OCI-LY3 (cell line): Measurements from ENCODE around the gene MRPL20.
A peak's percentile ranks its signal among the peaks of the same experiment; 100 is the strongest.
"Not testable (repeated sequence)": the region's sequence is repeated elsewhere in the genome, so short reads cannot be mapped to it uniquely, and the experiment has no call there.

Experiments
- H2AFZ ChIP-seq: fragments of 200-600, 300-600 bp; shearing (Covaris generic); 2 replicates; pipeline ENCODE4 v1.6.0; 2014; ENCODE audit warnings: antibody characterized with exemption, low read depth, low read length
- H3K27ac ChIP-seq: fragments of 200-600, 300-600 bp; sonication (generic); 2 replicates; pipeline ENCODE4 v1.5.1; 2014; ENCODE audit warnings: mild to moderate bottlenecking, low read length, moderate library complexity, mixed read lengths
- H3K27me3 ChIP-seq: fragments of 200-600, 300-600 bp; sonication (generic); 2 replicates; pipeline ENCODE4 v1.6.1; 2014; ENCODE audit warnings: low read depth, low read length, mixed read lengths
- H3K36me3 ChIP-seq: fragments of 200-600, 300-600 bp; sonication (generic); replicated peaks from 2 replicates; pipeline ENCODE3; 2014; ENCODE audit warnings: low read depth, low read length, mixed read lengths
- H3K4me1 ChIP-seq: fragments of 300-600, 200-600 bp; sonication (generic); 2 replicates; pipeline ENCODE4 v1.6.1; 2014; ENCODE audit warnings: low read length, mixed read lengths
- H3K4me2 ChIP-seq: fragments of 200-600, 300-600 bp; sonication (generic); 2 replicates; pipeline ENCODE4 v1.6.1; 2014; ENCODE audit warnings: low read length, mixed read lengths
- H3K4me3 ChIP-seq: fragments of 300-600, 200-600 bp; sonication (generic); 2 replicates; pipeline ENCODE4 v1.5.1; 2014; ENCODE audit warnings: antibody characterized with exemption, mild to moderate bottlenecking, low read length, moderate library complexity
- H3K79me2 ChIP-seq: fragments of 300-600, 200-600 bp; shearing (Covaris generic); 2 replicates; pipeline ENCODE4 v1.6.1; 2014; ENCODE audit warnings: mild to moderate bottlenecking, low read length, mixed read lengths
- H3K9ac ChIP-seq: fragments of 300-600, 200-600 bp; shearing (Covaris generic); 2 replicates; pipeline ENCODE4 v1.6.0; 2014; ENCODE audit warnings: mild to moderate bottlenecking, low read length, moderate library complexity
- H3K9me3 ChIP-seq: fragments of 200-600, 300-600 bp; shearing (Covaris generic); 2 replicates; pipeline ENCODE4 v1.6.1; 2014; ENCODE audit warnings: low read length, mixed read lengths; ENCODE audit not compliant: insufficient read depth
- H4K20me1 ChIP-seq: fragments of 200-600, 300-600 bp; sonication (generic); 2 replicates; pipeline ENCODE4 v1.6.1; 2016; ENCODE audit warnings: low read length, mixed read lengths; ENCODE audit not compliant: insufficient read depth
- EZH2phosphoT487 ChIP-seq: fragments of 200-600 bp; shearing (Covaris generic); IDR thresholded peaks from 2 replicates; pipeline ENCODE4 v1.6.1; 2018; ENCODE audit warnings: antibody characterized with exemption, mixed run types, low read depth
- TF ChIP-seq, protein P1 (sequence below): fragments of 200-600, 300-600 bp; sonication (generic); IDR thresholded peaks from 2 replicates; pipeline ENCODE4 v1.5.1; 2014; ENCODE audit warnings: antibody characterized with exemption, low read length, low read depth

Gene MRPL20

DNA sequence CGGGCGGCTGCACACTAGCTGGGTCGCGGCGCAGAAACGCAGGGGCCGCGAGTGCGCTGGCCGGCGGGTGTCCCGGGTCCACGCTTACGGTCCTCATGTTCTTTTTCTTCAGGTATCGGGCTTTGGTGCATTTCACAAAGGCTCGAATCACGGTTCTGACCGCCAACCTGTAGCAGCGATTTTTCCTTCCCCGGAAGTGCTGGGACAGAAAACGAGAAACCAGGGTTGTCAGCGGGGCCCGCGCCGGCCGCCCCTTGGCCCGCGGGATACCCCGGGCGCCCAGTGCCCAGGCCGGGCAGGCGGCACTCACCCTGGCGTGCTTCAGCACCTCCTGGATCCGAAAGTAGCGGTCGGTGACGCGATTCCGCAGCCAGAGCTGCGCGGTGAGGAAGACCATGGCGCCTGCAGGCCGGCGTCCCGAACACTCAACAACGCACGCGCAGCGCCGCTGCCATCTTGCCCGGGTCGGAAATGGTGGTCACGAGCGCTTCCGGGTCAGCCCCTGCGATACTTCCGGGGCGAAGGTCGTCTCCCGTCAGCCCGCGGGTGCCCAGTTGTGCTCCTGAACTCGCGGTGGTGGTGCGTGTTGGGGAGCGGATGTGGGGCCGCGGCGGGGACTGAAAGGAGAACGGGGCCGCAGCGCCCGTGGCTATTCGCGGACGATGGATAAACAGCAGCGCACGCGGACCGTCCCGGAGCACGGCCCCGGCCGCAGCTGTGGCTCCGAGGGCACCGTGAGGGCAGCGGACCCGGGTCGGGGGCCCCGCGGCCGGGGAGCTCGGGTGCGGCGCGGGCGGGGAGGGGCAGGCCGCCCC lies at the start of gene MRPL20:
MRPL20 (minus strand) TSS at position 473 of the 815 bp plus-strand sequence; CDS start at position 397, 76 bp downstream.
- TF ChIP-seq, protein P1, sequence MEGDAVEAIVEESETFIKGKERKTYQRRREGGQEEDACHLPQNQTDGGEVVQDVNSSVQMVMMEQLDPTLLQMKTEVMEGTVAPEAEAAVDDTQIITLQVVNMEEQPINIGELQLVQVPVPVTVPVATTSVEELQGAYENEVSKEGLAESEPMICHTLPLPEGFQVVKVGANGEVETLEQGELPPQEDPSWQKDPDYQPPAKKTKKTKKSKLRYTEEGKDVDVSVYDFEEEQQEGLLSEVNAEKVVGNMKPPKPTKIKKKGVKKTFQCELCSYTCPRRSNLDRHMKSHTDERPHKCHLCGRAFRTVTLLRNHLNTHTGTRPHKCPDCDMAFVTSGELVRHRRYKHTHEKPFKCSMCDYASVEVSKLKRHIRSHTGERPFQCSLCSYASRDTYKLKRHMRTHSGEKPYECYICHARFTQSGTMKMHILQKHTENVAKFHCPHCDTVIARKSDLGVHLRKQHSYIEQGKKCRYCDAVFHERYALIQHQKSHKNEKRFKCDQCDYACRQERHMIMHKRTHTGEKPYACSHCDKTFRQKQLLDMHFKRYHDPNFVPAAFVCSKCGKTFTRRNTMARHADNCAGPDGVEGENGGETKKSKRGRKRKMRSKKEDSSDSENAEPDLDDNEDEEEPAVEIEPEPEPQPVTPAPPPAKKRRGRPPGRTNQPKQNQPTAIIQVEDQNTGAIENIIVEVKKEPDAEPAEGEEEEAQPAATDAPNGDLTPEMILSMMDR = no peak
- TF ChIP-seq EZH2phosphoT487 = no peak
- H3K4me3 ChIP-seq = peak within 1 kb of the TSS; percentile 82
- H3K27me3 ChIP-seq = no peaks in the 10 kb centered on the region
- H3K79me2 ChIP-seq = peaks cover 65% of the 10 kb centered on the region
- H3K36me3 ChIP-seq = peaks cover 40% of the 10 kb centered on the region
- no peaks in the 10 kb centered on the region for H3K9me3 ChIP-seq
- peak within 1 kb of the TSS; percentile 90 for H3K4me2 ChIP-seq
- H2AFZ ChIP-seq = no peak within 1 kb of the TSS
- peak within 1 kb of the TSS; percentile 85 for H3K9ac ChIP-seq
- peak within 1 kb of the TSS; percentile 71 for H3K27ac ChIP-seq
- H4K20me1 ChIP-seq = no peaks in the 10 kb centered on the region
- peaks cover 16% of the 10 kb centered on the region for H3K4me1 ChIP-seq

DNA sequence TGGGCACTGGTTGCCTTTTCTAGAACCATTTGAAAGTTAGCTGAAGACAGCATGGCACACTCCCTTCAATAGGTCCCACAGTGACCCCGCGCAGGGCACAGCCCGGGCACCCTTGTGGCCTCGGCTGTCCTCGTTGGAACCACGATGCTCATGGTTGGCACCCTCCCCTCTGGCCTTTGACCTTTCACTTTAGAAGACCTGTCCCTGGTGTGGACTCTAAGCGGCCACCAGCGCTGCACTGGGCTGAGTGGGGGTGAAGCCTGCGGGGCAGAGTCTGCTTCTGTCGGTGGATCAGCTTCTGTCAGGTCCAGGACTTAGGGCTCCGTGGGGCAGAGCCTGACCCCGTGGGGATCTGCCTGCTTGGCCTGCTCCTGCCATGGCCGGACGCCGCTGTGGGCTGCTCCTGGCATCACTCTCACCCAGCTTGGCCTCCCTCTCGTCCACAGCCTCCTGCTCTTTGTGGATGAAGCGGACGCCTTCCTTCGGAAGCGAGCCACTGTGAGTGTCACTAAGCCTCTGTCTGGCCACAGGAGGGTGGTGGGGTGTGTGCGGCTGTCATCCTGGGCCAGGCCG lies 49.7 kb upstream of the MRPL20 start:
- not testable (repeated sequence) for H3K9me3 ChIP-seq, H3K4me2 ChIP-seq, H3K27me3 ChIP-seq, H3K79me2 ChIP-seq, H2AFZ ChIP-seq, H4K20me1 ChIP-seq, H3K4me3 ChIP-seq, H3K36me3 ChIP-seq, H3K27ac ChIP-seq, H3K4me1 ChIP-seq, H3K9ac ChIP-seq

DNA sequence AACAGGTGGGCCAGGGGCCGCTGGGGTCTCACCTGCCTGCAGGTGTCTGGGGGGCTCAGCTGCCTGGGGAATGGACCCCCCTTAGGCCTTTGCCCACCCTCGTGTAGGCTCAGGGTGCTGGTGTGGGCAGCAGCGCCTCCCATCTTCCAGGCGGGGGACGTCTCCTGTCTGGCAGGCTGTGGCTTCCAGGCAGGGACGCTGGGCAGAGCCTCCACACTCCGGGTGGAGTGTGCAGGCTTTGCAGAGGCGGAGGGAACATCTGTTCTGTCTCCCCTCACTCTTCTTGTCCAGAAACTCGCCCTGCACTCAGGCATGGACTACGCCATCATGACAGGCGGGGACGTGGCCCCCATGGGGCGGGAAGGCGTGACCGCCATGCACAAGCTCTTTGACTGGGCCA lies 48.8 kb upstream of the MRPL20 start:
- not testable (repeated sequence) for H3K4me3 ChIP-seq, H3K79me2 ChIP-seq, H3K9me3 ChIP-seq, H3K4me1 ChIP-seq, H4K20me1 ChIP-seq, H3K27ac ChIP-seq, H3K4me2 ChIP-seq, H2AFZ ChIP-seq, H3K9ac ChIP-seq, H3K27me3 ChIP-seq, H3K36me3 ChIP-seq

DNA sequence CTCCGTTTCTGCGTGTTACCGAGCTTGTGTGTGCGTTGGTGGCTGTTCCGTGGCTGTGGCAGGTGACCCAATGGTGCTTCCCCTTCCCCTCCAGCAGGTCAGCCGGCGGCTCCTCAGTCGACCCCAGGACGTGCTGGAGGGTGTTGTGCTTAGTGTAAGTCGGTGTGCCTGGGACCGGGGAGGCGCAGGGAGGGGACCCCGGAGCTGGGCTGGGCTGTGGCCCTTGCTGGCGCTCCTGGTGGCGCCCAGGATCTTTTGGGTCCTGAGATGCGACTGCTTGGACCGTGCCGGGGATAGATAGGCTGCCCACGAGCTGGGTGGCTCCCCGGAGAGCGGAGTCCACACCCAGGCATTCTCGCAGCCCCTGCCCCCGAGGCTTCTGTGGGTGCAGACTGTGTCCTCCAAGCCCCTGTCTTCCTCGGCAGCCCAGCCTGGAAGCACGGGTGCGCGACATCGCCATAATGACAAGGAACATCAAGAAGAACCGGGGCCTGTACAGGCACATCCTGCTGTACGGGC lies 48.3 kb upstream of the MRPL20 start:
- no peak overlapping the region for H3K9ac ChIP-seq
- no peaks in the 10 kb centered on the region for H3K36me3 ChIP-seq
- H3K79me2 ChIP-seq = no peaks in the 10 kb centered on the region
- no peaks in the 10 kb centered on the region for H4K20me1 ChIP-seq
- H3K27me3 ChIP-seq = no peaks in the 10 kb centered on the region
- H3K4me3 ChIP-seq = no peak overlapping the region
- H3K27ac ChIP-seq = no peak overlapping the region
- H2AFZ ChIP-seq = no peak overlapping the region
- no peaks in the 10 kb centered on the region for H3K9me3 ChIP-seq
- no peaks in the 10 kb centered on the region for H3K4me1 ChIP-seq
- no peak for TF ChIP-seq EZH2phosphoT487
- TF ChIP-seq, protein P1 = no peak
- no peak overlapping the region for H3K4me2 ChIP-seq

DNA sequence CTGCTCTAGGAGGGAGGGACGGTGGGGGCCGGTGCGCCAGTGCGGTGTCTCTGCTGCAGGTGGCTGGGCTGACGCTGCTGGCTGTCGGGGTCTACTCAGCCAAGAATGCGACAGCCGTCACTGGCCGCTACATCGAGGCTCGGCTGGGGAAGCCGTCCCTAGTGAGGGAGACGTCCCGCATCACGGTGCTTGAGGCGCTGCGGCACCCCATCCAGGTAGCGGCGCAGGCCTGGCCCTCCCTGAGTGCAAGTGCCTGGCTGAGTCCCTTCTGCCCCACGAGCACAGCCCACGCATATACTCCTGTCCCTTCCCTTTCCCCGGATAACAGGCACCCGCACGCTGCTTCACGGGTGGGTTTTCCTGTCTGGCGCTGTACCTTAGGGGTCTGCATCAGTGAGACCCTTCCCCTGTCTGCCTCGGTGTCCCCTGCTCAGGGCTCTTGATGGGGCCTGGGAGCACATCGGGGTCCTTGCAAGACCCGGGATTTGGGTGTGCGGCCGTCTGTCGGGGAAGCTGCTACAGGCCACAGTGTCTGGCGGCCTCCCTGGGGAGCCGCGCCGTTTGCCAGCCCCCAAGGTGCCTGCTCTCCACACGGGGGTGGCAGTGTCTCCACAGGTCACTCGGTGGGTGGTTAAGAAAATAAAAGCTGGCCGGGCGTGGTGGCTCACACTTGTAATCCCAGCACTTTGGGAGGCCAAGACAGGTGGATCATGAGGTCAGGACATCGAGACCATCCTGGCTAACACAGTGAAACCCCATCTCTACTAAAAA lies 47.4 kb upstream of the MRPL20 start:
- not testable (repeated sequence) for H3K4me2 ChIP-seq, H3K27ac ChIP-seq, H2AFZ ChIP-seq, H4K20me1 ChIP-seq, H3K4me3 ChIP-seq, H3K27me3 ChIP-seq, H3K79me2 ChIP-seq, H3K36me3 ChIP-seq, H3K9ac ChIP-seq, H3K4me1 ChIP-seq, H3K9me3 ChIP-seq
